T-helper 2 cell (primary cell): ENCODE measurements around the gene TEX14.
"Not testable (repeated sequence)": the region's sequence is repeated elsewhere in the genome, so short reads cannot be mapped to it uniquely, and the experiment has no call there.

Source experiments
- DNase-seq, 5 experiments: peaks; one replicate each; pipeline versions ENCODE4 v3.0.0 to v3.0.0-alpha.2; 2012 to 2022
- total RNA-seq, 2 donors: gene quantifications; one replicate each; lab custom pipeline; 2026; lab: John Stamatoyannopoulos, UW

TEX14 gene
- total RNA-seq: 16.5 to 22.8 reads per million in 2 donors

GRCh38 chr17:58691701-58692238 lies at the start of gene TEX14:
TSS of gene TEX14 (minus strand) at chr17:58692045. CDS start at chr17:58652001, 40,044 bp downstream.
- DNase-seq: no peak

GRCh38 chr17:58741121-58741625 lies 49.3 kb upstream of the TEX14 start:
- DNase-seq: no peak

- DNase-seq: no peak
Measured at GRCh38 chr17:58734811-58735210, 43.0 kb upstream of the TEX14 start.

- no peak for DNase-seq
Measured at GRCh38 chr17:58734040-58734439, 42.2 kb upstream of the TEX14 start.

- no peak for DNase-seq
Measured at GRCh38 chr17:58730937-58731336, 39.1 kb upstream of the TEX14 start.

GRCh38 chr17:58728798-58729197 lies 37.0 kb upstream of the TEX14 start:
- DNase-seq: no peak

- no peak for DNase-seq
Measured at GRCh38 chr17:58722696-58723095, 30.9 kb upstream of the TEX14 start.

GRCh38 chr17:58722274-58722673 lies 30.4 kb upstream of the TEX14 start:
- no peak for DNase-seq

GRCh38 chr17:58710948-58711552 lies 19.2 kb upstream of the TEX14 start:
- peak in 1 of 5 experiments; percentile 50 for DNase-seq

GRCh38 chr17:58706351-58707140 lies 14.7 kb upstream of the TEX14 start:
- DNase-seq: peak in 1 of 5 experiments; percentile 60

- no peak for DNase-seq
Measured at GRCh38 chr17:58703916-58704286, 12.1 kb upstream of the TEX14 start.

- DNase-seq: peak in 1 of 5 experiments; percentile 63
Measured at GRCh38 chr17:58703137-58703915, 11.5 kb upstream of the TEX14 start.

- DNase-seq: no peak
Measured at GRCh38 chr17:58702708-58703107, 10.9 kb upstream of the TEX14 start.

- DNase-seq: peak in 1 of 5 experiments; percentile 85
Measured at GRCh38 chr17:58702045-58702476, 10.2 kb upstream of the TEX14 start.

GRCh38 chr17:58699771-58700170 lies 7.9 kb upstream of the TEX14 start:
- DNase-seq: no peak

GRCh38 chr17:58694826-58695225 lies 3.0 kb upstream of the TEX14 start:
- DNase-seq: no peak

GRCh38 chr17:58694302-58694701 lies 2.5 kb upstream of the TEX14 start:
- DNase-seq: no peak

GRCh38 chr17:58693751-58694150 lies 1.9 kb upstream of the TEX14 start:
- DNase-seq: peak in 1 of 5 experiments; percentile 40

- no peak for DNase-seq
Measured at GRCh38 chr17:58693208-58693607, 1.4 kb upstream of the TEX14 start.

- DNase-seq: peak; percentile 55 to 96 (median 76)
Measured at GRCh38 chr17:58692239-58693055, 602 bp upstream of the TEX14 start, which contains the start of gene RAD51C. TSS of gene RAD51C (plus strand) at chr17:58692602. CDS start at chr17:58692644, 42 bp downstream.

GRCh38 chr17:58690033-58690432 lies 1.8 kb downstream of the TEX14 start:
- not testable (repeated sequence) for DNase-seq

- DNase-seq: no peak
Measured at GRCh38 chr17:58688521-58688920, 3.3 kb downstream of the TEX14 start.
